ENCODE measurements around the gene CYB561.

- TF ChIP-seq CTCF (IDR thresholded peaks at IDR 0.05) = no peak
- no peak for TF ChIP-seq POLR2AphosphoS5 (IDR thresholded peaks at IDR 0.05; ENCODE audit: low read depth, low read length)
Observed at GRCh38 chr17:63488851-63489250, 42.7 kb upstream of the CYB561 start.

Data from Panc1 (cell line).